Measurements from ENCODE around the gene TCHP. TPM values are rescaled to one million over a fixed set of nuclear protein-coding genes. Genes with fewer than 3 reads are reported as not detected.

TCHP gene
- total RNA-seq, 1 experiment from 2014 or later, result 13.3 TPM

DNA sequence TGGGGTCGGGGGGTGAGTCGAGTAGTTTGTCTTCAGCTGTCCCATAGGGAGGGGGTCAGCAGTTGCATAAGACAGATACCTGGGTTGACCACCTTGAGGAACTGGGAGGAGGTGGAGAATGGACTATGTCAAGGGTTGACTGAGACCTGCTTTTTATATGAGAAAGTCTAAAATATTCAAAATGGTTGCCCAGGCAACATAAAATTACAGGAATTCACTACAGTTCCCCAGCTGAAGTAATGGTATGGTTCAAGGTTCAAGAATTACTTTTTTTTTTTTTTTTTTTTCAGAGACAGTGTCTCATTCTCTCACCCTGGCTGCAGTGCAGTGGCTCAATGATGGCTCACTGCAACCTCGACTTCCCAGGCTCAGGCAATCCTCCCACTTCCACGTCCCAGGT, 5.1 kb upstream of the TCHP start:
- Histone ChIP-seq H3T11ph (ENCODE audit: low read length) (no peak overlapping the region), H4K8ac (replicated peaks; ENCODE audit: insufficient read length, low read depth, low read length) (no peak overlapping the region), H2BK15ac (ENCODE audit: low read depth, low read length) (no peak overlapping the region), H3K27me3 (ENCODE audit: insufficient read depth, low read length) (peaks cover 32% of the 10 kb centered on the region; the same call in 1 of the 2 replicates), H2AFZ (ENCODE audit: low read length) (no peak overlapping the region), H3K56ac (ENCODE audit: insufficient read length, low read depth, low read length) (no peak overlapping the region), H3K14ac (ENCODE audit: insufficient read depth, low read length) (no peak overlapping the region), H3K9me3 (ENCODE audit: control insufficient read depth, low read depth, low read length) (no peaks in the 10 kb centered on the region), H3K27ac (ENCODE audit: insufficient read length, low read depth, low read length) (no peak overlapping the region), H3K4me1 (ENCODE audit: insufficient read depth, low read length) (no peaks in the 10 kb centered on the region), H3K18ac (ENCODE audit: insufficient read length, low read depth, low read length) (no peak overlapping the region), H2BK120ac (ENCODE audit: low read depth, low read length, poor library complexity, severe bottlenecking) (no peak overlapping the region), H3K4me2 (ENCODE audit: insufficient read depth, insufficient read length, low read length) (no peak overlapping the region), H3K9ac (ENCODE audit: extremely low read depth, insufficient read length, low read length) (no peak overlapping the region), H3K23me2 (ENCODE audit: insufficient read length, low read depth, low read length, poor library complexity, severe bottlenecking) (peaks cover 3% of the 10 kb centered on the region), H3K79me2 (ENCODE audit: insufficient read depth, low read length) (no peaks in the 10 kb centered on the region), H2BK12ac (ENCODE audit: insufficient read length, low read depth, low read length) (no peak overlapping the region), H3K23ac (ENCODE audit: insufficient read length, low read depth, low read length) (no peak overlapping the region), H3K4ac (ENCODE audit: low read depth, low read length) (no peak overlapping the region), H2BK20ac (ENCODE audit: low read depth, low read length, poor library complexity, severe bottlenecking) (no peak overlapping the region), H4K91ac (ENCODE audit: insufficient read length, low read depth, low read length) (no peak overlapping the region), H2AK5ac (ENCODE audit: insufficient read length, low read length) (no peak overlapping the region), H2BK5ac (ENCODE audit: insufficient read length, low read length) (no peak overlapping the region), H4K5ac (ENCODE audit: insufficient read length, low read depth, low read length) (no peak overlapping the region), H4K20me1 (ENCODE audit: control insufficient read depth, insufficient read depth, insufficient read length) (no peaks in the 10 kb centered on the region), H3K79me1 (ENCODE audit: insufficient read depth, low read depth, low read length, poor library complexity, severe bottlenecking) (no peaks in the 10 kb centered on the region)
- H3K9me3 Mint-ChIP-seq, result no peaks in the 10 kb centered on the region; a peak in 1 of 5 replicates
- TF ChIP-seq, protein P1, sequence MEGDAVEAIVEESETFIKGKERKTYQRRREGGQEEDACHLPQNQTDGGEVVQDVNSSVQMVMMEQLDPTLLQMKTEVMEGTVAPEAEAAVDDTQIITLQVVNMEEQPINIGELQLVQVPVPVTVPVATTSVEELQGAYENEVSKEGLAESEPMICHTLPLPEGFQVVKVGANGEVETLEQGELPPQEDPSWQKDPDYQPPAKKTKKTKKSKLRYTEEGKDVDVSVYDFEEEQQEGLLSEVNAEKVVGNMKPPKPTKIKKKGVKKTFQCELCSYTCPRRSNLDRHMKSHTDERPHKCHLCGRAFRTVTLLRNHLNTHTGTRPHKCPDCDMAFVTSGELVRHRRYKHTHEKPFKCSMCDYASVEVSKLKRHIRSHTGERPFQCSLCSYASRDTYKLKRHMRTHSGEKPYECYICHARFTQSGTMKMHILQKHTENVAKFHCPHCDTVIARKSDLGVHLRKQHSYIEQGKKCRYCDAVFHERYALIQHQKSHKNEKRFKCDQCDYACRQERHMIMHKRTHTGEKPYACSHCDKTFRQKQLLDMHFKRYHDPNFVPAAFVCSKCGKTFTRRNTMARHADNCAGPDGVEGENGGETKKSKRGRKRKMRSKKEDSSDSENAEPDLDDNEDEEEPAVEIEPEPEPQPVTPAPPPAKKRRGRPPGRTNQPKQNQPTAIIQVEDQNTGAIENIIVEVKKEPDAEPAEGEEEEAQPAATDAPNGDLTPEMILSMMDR (conservative IDR thresholded peaks at IDR 0.05), result no peak
- H3K4me3 Mint-ChIP-seq, result no peak overlapping the region
- peaks cover 92% of the 10 kb centered on the region for H3K27me3 Mint-ChIP-seq (ENCODE audit: low read depth)
- no peak overlapping the region for H3K27ac Mint-ChIP-seq
- H3K4me1 Mint-ChIP-seq, result peaks cover 2 to 9% of the 10 kb centered on the region in 2 experiments
- H3K36me3 Mint-ChIP-seq (ENCODE audit: insufficient read depth in 1 of 3, low read depth in 3 of 3), result 0 out of 7 replicates have a peak, but pooled peaks cover 0 to under 1% (median 0%) of the 10 kb centered on the region in 3 experiments
- WGBS (ENCODE audit: extremely low coverage, insufficient read length, low lambda C conversion rate), result no CpG with 5 or more reads among the region's 4 CpGs
- no peak for DNase-seq

All from H9 (cell line).